Activated naive CD4-positive, alpha-beta T cell treated with anti-CD3 and anti-CD28 coated beads, Interleukin-2, amount 10 ng/mL, durations not matched to agents 7 days and 5 days (primary cell): ENCODE data around the gene LRRC8C.
"Not testable (repeated sequence)": the region's sequence is repeated elsewhere in the genome, so short reads cannot be mapped to it uniquely, and the experiment has no call there.

Experiments used
- CTCF ChIA-PET: fragments of 350-600 bp; sonication (Branson Sonifier 250); formaldehyde crosslinking; loops from one replicate; lab custom pipeline; 2021; ENCODE audit warnings: antibody characterized with exemption; lab: Charles Lee
- DNase-seq: peaks from one replicate; pipeline ENCODE4 v3.0.0-alpha.2; 2020
- H3K27ac Mint-ChIP-seq: one replicate; pipeline ENCODE4 v1.8.0; 2021; ENCODE audit warnings: mild to moderate bottlenecking, moderate library complexity, mixed read lengths
- H3K27me3 Mint-ChIP-seq: one replicate; pipeline ENCODE4 v1.8.0; 2021; ENCODE audit warnings: mild to moderate bottlenecking, mixed read lengths
- H3K36me3 Mint-ChIP-seq: one replicate; pipeline ENCODE4 v1.8.0; 2021; ENCODE audit warnings: mixed read lengths
- H3K4me1 Mint-ChIP-seq: one replicate; pipeline ENCODE4 v1.8.0; 2021; ENCODE audit warnings: mixed read lengths
- H3K4me3 Mint-ChIP-seq: one replicate; pipeline ENCODE4 v1.8.0; 2021; ENCODE audit warnings: mild to moderate bottlenecking, moderate library complexity, mixed read lengths
- H3K9me3 Mint-ChIP-seq: one replicate; pipeline ENCODE4 v1.8.0; 2021; ENCODE audit warnings: mixed read lengths

Gene LRRC8C

DNA sequence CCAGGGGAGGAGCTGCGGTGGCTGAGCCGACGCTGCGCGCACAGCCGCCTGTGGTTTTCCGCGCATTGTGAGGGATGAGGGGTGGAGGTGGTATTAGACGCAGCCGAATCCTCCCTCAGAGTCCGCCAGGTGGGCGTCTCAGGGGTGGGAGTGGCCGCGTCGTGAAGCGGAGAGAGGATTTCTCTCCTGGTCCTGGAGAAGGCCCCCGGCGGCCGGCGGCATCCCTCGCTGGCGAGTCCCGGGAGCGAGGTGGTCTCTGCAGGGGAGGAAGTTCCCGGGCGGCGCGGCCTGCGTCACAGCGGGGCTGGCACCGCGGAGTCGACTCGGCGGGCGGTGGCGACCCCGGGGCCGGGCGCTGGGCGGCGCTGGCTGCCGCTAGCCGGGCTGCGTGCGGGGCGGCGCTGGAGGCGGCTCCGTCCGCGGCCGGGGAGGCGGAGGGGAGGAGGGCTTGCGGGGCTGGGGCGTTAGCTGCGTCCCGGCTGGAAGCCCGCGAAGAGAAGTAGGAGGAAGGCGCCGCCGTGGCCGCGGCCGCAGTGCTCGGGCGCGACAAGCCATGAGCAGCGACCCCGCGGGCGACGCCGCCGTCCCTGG lies at the start of gene LRRC8C:
Gene LRRC8C (plus strand): TSS at position 464 of the 591 bp plus-strand sequence. CDS start 53,354 bp downstream, outside the sequence.
- Mint-ChIP-seq H3K4me1 (peaks cover 78% of the 10 kb centered on the region), H3K27me3 (peaks cover 4% of the 10 kb centered on the region), H3K4me3 (peak within 1 kb of the TSS; percentile 91)

GRCh38 chr1:89584211-89584610 lies 48.7 kb upstream of the LRRC8C start:
- no peaks in the 10 kb centered on the region for H3K27me3 Mint-ChIP-seq
- CTCF ChIA-PET: interaction anchor here (1.2 kb wide), 1 partner anchor 179 kb away, joined by 4 read pairs; no protein-coding TSS in a partner anchor
- no peak overlapping the region for H3K27ac Mint-ChIP-seq

More for the DNA sequence above, at the start of gene LRRC8C:
- peak; percentile 89 for DNase-seq
- peaks cover 59% of the 10 kb centered on the region for H3K36me3 Mint-ChIP-seq
- CTCF ChIA-PET: interaction anchor here (0.6 to 13.4 kb wide), 11 partner anchors 10 to 177 kb away, joined by 3 to 203 read pairs (median 4); no protein-coding TSS in a partner anchor
- peak within 1 kb of the TSS; percentile 96 for H3K27ac Mint-ChIP-seq
- H3K9me3 Mint-ChIP-seq: no peaks in the 10 kb centered on the region

DNA sequence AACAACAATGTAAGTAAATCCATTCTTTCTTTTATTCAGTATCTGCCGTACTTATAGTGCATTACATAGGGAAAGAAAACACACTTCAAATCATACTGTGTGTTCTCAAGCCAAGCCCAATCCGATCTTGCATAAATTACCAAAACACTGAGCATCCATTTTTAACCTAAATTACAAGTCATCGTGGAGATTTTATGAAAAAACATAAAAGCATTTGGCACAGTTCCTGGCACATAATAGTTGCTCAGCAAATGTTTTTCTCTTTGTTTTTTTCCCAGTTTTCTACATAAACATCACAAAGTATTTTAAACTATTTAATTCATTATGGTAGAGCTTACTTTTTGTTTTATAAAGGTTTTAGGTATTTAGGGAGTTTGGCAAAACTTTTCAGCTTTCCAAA lies 48.1 kb upstream of the LRRC8C start:
- no peaks in the 10 kb centered on the region for H3K27me3 Mint-ChIP-seq
- peaks cover 81% of the 10 kb centered on the region for H3K36me3 Mint-ChIP-seq
- CTCF ChIA-PET: interaction anchor here (0.9 to 1.2 kb wide), 2 partner anchors 10 to 178 kb away, joined by 3 to 4 read pairs; no protein-coding TSS in a partner anchor
- no peak overlapping the region for H3K27ac Mint-ChIP-seq
- DNase-seq: no peak
- no peaks in the 10 kb centered on the region for H3K9me3 Mint-ChIP-seq
- peaks cover 27% of the 10 kb centered on the region for H3K4me1 Mint-ChIP-seq
- no peak overlapping the region for H3K4me3 Mint-ChIP-seq

More at GRCh38 chr1:89584211-89584610, 48.7 kb upstream of the LRRC8C start:
- Mint-ChIP-seq H3K4me1 (peaks cover 22% of the 10 kb centered on the region), H3K4me3 (no peak overlapping the region), H3K9me3 (no peaks in the 10 kb centered on the region), H3K36me3 (peaks cover 79% of the 10 kb centered on the region)
- no peak for DNase-seq

DNA sequence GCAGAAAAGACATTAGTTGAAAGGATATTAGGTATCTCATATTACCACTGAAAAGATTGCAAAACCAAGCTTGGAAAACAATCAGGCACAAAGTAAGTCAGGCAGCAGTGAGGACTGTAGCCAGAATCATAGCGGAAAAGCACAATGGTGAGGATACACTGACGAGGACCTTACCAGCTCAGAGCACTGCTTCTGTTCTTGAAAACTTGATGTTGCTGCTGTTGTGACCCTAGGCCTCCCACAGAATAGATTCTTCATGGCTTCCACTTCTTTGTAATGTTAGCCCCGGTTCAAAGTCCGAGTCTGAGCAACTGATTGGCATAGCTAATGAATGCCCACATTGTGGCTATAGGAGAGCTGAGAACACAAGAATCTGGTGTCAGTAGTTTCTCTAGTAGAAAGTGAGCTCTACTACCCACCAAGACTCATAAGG lies 45.2 kb upstream of the LRRC8C start:
- Mint-ChIP-seq H3K27me3 (no peaks in the 10 kb centered on the region), H3K4me1 (peaks cover 38% of the 10 kb centered on the region), H3K4me3 (no peak overlapping the region), H3K9me3 (no peaks in the 10 kb centered on the region), H3K27ac (no peak overlapping the region), H3K36me3 (peaks cover 68% of the 10 kb centered on the region)
- DNase-seq: no peak
- CTCF ChIA-PET: interaction anchor here (1.5 kb wide), 1 partner anchor 10 kb away, joined by 4 read pairs; no protein-coding TSS in a partner anchor

DNA sequence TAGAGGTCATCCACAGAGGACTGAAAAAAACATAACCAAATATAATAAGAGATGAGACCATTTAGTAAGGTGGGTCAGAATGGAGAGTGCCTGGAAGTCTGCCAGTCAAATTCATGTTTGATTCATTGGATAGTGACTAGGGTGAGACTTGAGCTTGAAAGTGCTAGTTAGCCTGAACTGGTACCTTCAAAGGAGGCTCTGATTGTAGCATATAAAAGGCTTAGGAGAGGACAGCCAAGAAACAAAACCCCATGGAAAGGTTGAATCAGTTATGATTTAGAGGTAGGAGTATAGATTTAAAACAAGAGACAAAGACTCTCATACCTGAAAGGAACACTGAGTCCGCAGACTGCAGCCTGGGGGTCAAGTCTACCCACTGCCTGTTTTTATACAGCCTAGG lies 44.4 kb upstream of the LRRC8C start:
- CTCF ChIA-PET: no interaction called here
- H3K4me1 Mint-ChIP-seq: peaks cover 46% of the 10 kb centered on the region
- H3K36me3 Mint-ChIP-seq: peaks cover 67% of the 10 kb centered on the region
- H3K27me3 Mint-ChIP-seq: no peaks in the 10 kb centered on the region
- H3K4me3 Mint-ChIP-seq: no peak overlapping the region
- no peak for DNase-seq
- no peak overlapping the region for H3K27ac Mint-ChIP-seq
- no peaks in the 10 kb centered on the region for H3K9me3 Mint-ChIP-seq

DNA sequence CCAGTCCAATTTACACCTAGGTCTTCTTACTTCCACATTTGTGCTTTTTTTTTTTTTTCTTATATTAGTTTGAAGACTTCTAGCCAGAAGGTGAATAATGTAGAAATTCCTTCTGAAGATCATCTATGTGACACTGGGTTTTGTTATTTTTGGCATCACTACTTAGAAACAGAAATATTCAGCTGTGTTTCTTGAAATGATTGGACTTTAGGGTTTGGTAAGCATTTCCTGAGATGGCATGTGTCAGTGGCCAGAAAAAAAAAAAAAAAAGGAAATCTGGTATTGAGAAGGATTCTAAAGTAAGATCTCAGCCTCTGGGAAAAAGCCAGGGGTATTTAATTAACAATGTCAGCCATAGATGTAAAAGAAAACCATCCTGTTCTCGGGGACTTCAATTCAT lies 43.4 kb upstream of the LRRC8C start:
- peaks cover 61% of the 10 kb centered on the region for H3K36me3 Mint-ChIP-seq
- no peak overlapping the region for H3K4me3 Mint-ChIP-seq
- H3K9me3 Mint-ChIP-seq: no peaks in the 10 kb centered on the region
- H3K27me3 Mint-ChIP-seq: no peaks in the 10 kb centered on the region
- no peak for DNase-seq
- no peak overlapping the region for H3K27ac Mint-ChIP-seq
- CTCF ChIA-PET: interaction anchor here (0.7 to 1.0 kb wide), 2 partner anchors 35 to 106 kb away, joined by 5 to 6 read pairs; no protein-coding TSS in a partner anchor
- H3K4me1 Mint-ChIP-seq: peaks cover 51% of the 10 kb centered on the region

- Mint-ChIP-seq H3K4me1 (peaks cover 54% of the 10 kb centered on the region), H3K4me3 (no peak overlapping the region), H3K36me3 (peaks cover 54% of the 10 kb centered on the region), H3K9me3 (no peaks in the 10 kb centered on the region), H3K27ac (no peak overlapping the region), H3K27me3 (no peaks in the 10 kb centered on the region)
- no peak for DNase-seq
- CTCF ChIA-PET: interaction anchor here (1.0 to 2.4 kb wide), 3 partner anchors 9 to 107 kb away, joined by 3 to 7 read pairs (median 5); no protein-coding TSS in a partner anchor
Measured at GRCh38 chr1:89590341-89591080, 42.4 kb upstream of the LRRC8C start.

DNA sequence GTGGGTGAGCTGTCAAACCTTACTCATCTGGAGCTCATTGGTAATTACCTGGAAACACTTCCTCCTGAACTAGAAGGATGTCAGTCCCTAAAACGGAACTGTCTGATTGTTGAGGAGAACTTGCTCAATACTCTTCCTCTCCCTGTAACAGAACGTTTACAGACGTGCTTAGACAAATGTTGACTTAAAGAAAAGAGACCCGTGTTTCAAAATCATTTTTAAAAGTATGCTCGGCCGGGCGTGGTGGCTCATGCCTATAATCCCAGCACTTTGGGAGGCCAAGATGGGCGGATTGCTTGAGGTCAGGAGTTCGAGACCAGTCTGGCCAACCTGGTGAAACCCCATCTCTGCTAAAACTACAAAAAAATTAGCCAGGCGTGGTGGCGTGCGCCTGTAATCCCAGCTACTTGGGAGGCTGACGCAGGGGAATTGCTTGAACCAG lies 40.0 kb upstream of the LRRC8C start:
- H3K4me3 Mint-ChIP-seq, H3K27ac Mint-ChIP-seq, DNase-seq, H3K9me3 Mint-ChIP-seq, H3K27me3 Mint-ChIP-seq: not testable (repeated sequence)
- Mint-ChIP-seq H3K4me1 (peaks cover 61% of the 10 kb centered on the region), H3K36me3 (peaks cover 40% of the 10 kb centered on the region)
- CTCF ChIA-PET: interaction anchor here (0.8 to 1.4 kb wide), 4 partner anchors 10 to 165 kb away, joined by 3 read pairs; no protein-coding TSS in a partner anchor

- Mint-ChIP-seq H3K4me3 (no peak overlapping the region), H3K9me3 (no peaks in the 10 kb centered on the region), H3K4me1 (peaks cover 64% of the 10 kb centered on the region), H3K36me3 (peaks cover 37% of the 10 kb centered on the region), H3K27ac (no peak overlapping the region), H3K27me3 (no peaks in the 10 kb centered on the region)
- DNase-seq: no peak
- CTCF ChIA-PET: interaction anchor here (0.9 to 1.8 kb wide), 4 partner anchors 9 to 169 kb away, joined by 3 to 7 read pairs (median 5); no protein-coding TSS in a partner anchor
Measured at GRCh38 chr1:89594096-89594740, 38.7 kb upstream of the LRRC8C start.

DNA sequence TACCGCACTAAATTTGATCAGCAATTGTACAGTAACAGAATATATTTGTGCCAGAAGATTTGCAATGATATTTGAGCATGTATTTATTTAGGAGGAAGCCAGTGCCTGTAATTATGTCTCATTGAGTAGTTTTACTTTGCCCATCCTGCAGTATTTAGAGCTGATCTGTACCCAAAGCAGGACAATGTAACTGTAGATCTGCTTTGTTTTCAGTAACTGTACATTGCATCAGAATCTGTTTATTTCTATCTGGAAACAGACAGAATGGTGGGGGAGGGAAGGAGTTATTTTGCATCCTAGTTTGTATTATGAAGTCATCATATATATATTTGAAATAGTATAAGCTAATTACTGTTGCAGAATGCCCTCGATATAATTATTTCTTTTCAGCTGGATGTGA lies 36.2 kb upstream of the LRRC8C start:
- Mint-ChIP-seq H3K36me3 (peaks cover 34% of the 10 kb centered on the region), H3K4me3 (no peak overlapping the region), H3K4me1 (peaks cover 70% of the 10 kb centered on the region), H3K27me3 (no peaks in the 10 kb centered on the region), H3K9me3 (no peaks in the 10 kb centered on the region), H3K27ac (no peak overlapping the region)
- CTCF ChIA-PET: interaction anchor here (1.0 to 2.0 kb wide), 7 partner anchors 9 to 166 kb away, joined by 3 to 8 read pairs (median 4); no protein-coding TSS in a partner anchor
- DNase-seq: no peak

GRCh38 chr1:89598450-89599331 lies 34.2 kb upstream of the LRRC8C start:
- no peak overlapping the region for H3K4me3 Mint-ChIP-seq
- H3K36me3 Mint-ChIP-seq: peaks cover 20% of the 10 kb centered on the region
- H3K27ac Mint-ChIP-seq: no peak overlapping the region
- CTCF ChIA-PET: interaction anchor here (0.7 to 3.2 kb wide), 10 partner anchors 9 to 446 kb away, joined by 3 to 21 read pairs (median 6); no protein-coding TSS in a partner anchor
- H3K27me3 Mint-ChIP-seq: no peaks in the 10 kb centered on the region
- DNase-seq: no peak
- peaks cover 72% of the 10 kb centered on the region for H3K4me1 Mint-ChIP-seq
- no peaks in the 10 kb centered on the region for H3K9me3 Mint-ChIP-seq

- H3K36me3 Mint-ChIP-seq: peaks cover 19% of the 10 kb centered on the region
- no peak overlapping the region for H3K27ac Mint-ChIP-seq
- H3K27me3 Mint-ChIP-seq: no peaks in the 10 kb centered on the region
- no peak overlapping the region for H3K4me3 Mint-ChIP-seq
- no peak for DNase-seq
- H3K9me3 Mint-ChIP-seq: no peaks in the 10 kb centered on the region
- H3K4me1 Mint-ChIP-seq: peaks cover 76% of the 10 kb centered on the region
- CTCF ChIA-PET: interaction anchor here (0.7 to 3.2 kb wide), 10 partner anchors 9 to 447 kb away, joined by 3 to 21 read pairs (median 4); no protein-coding TSS in a partner anchor
Measured at GRCh38 chr1:89599332-89599630, 33.6 kb upstream of the LRRC8C start.
